Measurements from ENCODE around the gene CAPNS2.

- TF ChIP-seq CEBPB (IDR thresholded peaks at IDR 0.05; ENCODE audit: low read depth, low read length) (no peak), EZH2 (IDR thresholded peaks at IDR 0.05; ENCODE audit: low read depth, low read length, severe bottlenecking) (no peak), POLR2A (IDR thresholded peaks at IDR 0.05; ENCODE audit: control extremely low read depth in 1 of 2, low read depth in 2 of 2, low read length in 2 of 2) (no peak)
These were observed 26.3 kb upstream of the CAPNS2 start for GRCh38 chr16:55540221-55540620.
